Spinal cord (tissue), 10 donors: Measurements from ENCODE around the gene KRTAP1-3. TPM values are rescaled to one million over a fixed set of nuclear protein-coding genes. Genes with fewer than 3 reads are reported as not detected.

Experiments used
- DNase-seq, 6 donors: peaks; one replicate each; pipeline versions ENCODE4 v3.0.0 to v3.0.0-alpha.2; 2013 to 2015; ENCODE audit warnings: low spot score in 6 of 6, low read depth in 4 of 6
- H3K27ac ChIP-seq: one replicate; pipeline ENCODE4 v1.5.1; 2013; ENCODE audit warnings: low read depth, low read length, control low read depth
- H3K27me3 ChIP-seq: one replicate; pipeline ENCODE4 v1.6.1; 2013; ENCODE audit warnings: low read length; ENCODE audit not compliant: control insufficient read depth, insufficient read depth
- H3K36me3 ChIP-seq: one replicate; pipeline ENCODE4 v1.6.1; 2013; ENCODE audit warnings: low read length; ENCODE audit not compliant: control insufficient read depth, insufficient read depth
- H3K4me1 ChIP-seq: one replicate; pipeline ENCODE4 v1.6.1; 2013; ENCODE audit warnings: low read length; ENCODE audit not compliant: control insufficient read depth, insufficient read depth
- H3K4me3 ChIP-seq: one replicate; pipeline ENCODE4 v1.5.1; 2013; ENCODE audit warnings: low read depth, low read length, control low read depth
- H3K9me3 ChIP-seq: one replicate; pipeline ENCODE4 v1.6.1; 2013; ENCODE audit warnings: low read length; ENCODE audit not compliant: control insufficient read depth, insufficient read depth
- WGBS: methylation state at CpG from one replicate; pipeline ENCODE4 v1.1.5; 2013; ENCODE audit warnings: missing lambda C conversion rate; ENCODE audit not compliant: insufficient coverage; 5-methylcytosine and 5-hydroxymethylcytosine counted together
- polyA plus RNA-seq, 2 donors: library from polyadenylated mRNA; unstranded; fragments of 120-200 nt; gene quantifications; one replicate each; pipeline ENCODE4 v1.2.1, GENCODE V29; 2013; ENCODE audit not compliant: insufficient read length in 2 of 2
- total RNA-seq, 2 donors: library from RNA; depleted of rRNA in 1 of 2; stranded (reverse); fragments of 120-200 nt in 1 of 2; fragments of >200 nt in 1 of 2; gene quantifications; one replicate each; pipeline versions ENCODE4 v1.2.3 to v1.2.4, GENCODE V29; 2013 to 2014
- donor health status: healthy.

KRTAP1-3 gene
- total and polyA plus RNA-seq, 4 donors = not detected

DNA sequence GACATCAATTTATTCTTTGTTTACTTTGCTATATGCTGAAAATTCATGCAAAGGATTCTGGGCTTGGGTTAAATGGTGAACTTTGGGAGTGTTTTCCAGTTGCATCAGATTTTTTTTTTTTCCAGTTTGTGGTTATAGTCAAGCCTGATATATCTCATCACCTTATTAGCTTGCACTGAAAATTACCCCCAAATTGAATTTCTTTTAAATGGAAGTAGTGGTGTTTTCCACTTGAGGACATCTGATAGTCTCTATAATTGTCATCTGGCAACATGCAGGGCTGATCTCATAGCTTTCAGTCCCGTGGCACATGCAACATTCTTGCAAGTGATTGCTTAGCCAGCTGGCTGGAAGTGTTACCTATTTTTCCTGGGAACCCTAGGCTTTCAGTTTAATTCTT, 21.1 kb downstream of the KRTAP1-3 start:
- peak in 2 of 6 donors; percentile 20 to 77 for DNase-seq
- WGBS = no CpG with 5 or more reads among the region's 1 CpG
- Histone ChIP-seq H3K36me3 (no peaks in the 10 kb centered on the region), H3K4me3 (no peak overlapping the region), H3K4me1 (no peaks in the 10 kb centered on the region), H3K27ac (no peak overlapping the region), H3K9me3 (no peaks in the 10 kb centered on the region), H3K27me3 (no peaks in the 10 kb centered on the region)

DNA sequence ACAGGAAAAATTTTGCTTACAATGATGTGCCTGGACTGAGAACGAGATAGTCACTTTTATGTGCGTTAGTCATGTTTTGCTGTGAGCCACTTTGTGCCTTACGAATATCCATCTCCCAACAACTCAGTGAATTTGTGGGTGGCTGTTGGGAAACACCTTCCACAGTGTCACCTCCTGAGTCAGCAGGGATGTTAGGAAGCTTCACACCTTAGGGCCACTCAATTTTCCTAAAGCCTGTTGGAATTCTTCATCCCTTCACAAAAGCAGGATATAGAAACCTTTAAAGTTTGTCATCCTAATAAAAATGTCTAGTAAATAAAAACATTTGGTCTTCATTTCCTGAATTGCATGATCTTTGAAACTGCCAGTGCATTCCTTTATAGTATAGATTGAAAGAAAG, 21.5 kb downstream of the KRTAP1-3 start:
- Histone ChIP-seq H3K27ac (no peak overlapping the region), H3K4me1 (no peaks in the 10 kb centered on the region), H3K36me3 (no peaks in the 10 kb centered on the region), H3K4me3 (no peak overlapping the region), H3K27me3 (no peaks in the 10 kb centered on the region), H3K9me3 (no peaks in the 10 kb centered on the region)
- WGBS = no CpG with 5 or more reads among the region's 3 CpGs
- no peak for DNase-seq

DNA sequence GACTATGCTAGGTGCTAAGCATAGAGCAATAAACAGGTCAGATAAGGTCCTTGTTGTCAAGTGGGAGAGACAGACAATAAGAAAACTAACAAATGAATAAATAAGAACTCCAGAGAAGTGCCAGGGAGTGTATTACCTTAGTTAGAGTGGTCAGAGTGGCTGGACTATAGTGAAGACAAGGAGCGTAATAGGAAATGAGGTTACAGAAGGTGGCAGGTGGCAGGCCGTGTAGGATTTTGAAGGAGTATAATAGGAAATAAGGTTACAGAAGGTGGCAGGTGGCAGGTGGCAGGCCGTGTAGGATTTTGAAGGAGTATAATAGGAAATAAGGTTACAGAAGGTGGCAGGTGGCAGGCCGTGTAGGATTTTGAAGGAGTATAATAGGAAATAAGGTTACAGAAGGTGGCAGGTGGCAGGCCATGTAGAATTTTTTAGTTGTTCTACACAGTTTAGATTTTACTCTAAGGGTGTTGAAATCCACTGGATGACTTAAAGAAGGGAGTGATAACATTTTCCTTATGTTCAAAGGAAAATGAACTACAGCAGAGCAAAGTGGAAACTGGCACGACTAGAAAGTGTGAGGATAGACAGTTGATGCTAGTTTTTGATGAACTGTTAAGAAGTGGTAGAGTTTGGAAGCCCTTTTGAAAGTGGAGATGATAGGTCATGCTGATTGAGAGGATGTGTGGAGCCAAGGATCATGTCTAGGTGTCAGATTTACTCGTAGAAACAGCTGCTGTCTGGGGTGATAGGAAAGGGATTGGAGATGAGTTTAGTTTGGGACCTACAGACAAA, 22.2 kb downstream of the KRTAP1-3 start:
- 84% methylated on average over 6 of the region's 6 CpGs for WGBS
- Histone ChIP-seq H3K9me3 (no peaks in the 10 kb centered on the region), H3K27me3 (no peaks in the 10 kb centered on the region), H3K27ac (no peak overlapping the region), H3K4me3 (no peak overlapping the region), H3K4me1 (no peaks in the 10 kb centered on the region), H3K36me3 (no peaks in the 10 kb centered on the region)
- peak in 1 of 6 donors; percentile 56 for DNase-seq

DNA sequence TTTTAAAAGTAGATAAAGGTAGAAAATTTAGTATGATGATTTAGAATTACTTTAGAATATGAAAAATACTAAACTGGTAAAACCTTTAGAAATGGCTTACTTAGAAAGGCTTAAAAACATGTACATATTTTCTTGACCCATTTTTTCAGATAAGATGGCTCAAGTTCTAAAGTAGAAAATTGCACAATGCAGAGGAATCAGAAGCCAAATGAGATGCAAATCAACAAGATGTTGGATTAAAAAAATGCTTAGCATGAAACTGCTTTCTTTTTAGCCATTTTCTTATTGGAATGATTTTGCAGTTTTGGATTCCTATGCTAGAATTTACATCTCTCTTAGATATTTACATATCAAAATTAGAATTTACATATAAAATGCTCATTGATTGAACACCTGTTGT, 24.2 kb downstream of the KRTAP1-3 start:
- DNase-seq = peak in 1 of 6 donors; percentile 56
- no peak overlapping the region for H3K27ac ChIP-seq

DNA sequence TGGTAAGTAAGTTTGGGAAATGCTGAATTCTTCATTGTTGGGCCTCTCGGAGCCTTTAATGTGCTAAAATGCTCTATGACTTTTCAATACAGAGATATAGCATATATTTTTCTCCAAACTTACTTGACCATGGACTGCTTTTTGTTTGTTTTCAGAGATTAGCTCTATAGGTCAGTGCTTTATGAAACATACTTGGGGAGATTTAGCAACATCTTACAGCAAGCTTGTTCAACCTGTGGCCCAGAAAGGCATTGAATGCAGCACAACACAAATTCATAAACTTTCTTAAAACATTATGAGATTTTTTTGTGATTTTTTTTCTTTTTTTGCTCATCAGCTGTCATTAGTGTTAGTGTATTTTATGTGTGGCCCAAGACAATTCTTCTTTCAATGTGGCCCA, 24.7 kb downstream of the KRTAP1-3 start:
- H3K27ac ChIP-seq = no peak overlapping the region
- DNase-seq = no peak
- no peaks in the 10 kb centered on the region for H3K27me3 ChIP-seq
- no peak overlapping the region for H3K4me3 ChIP-seq
- no peaks in the 10 kb centered on the region for H3K4me1 ChIP-seq
- no peaks in the 10 kb centered on the region for H3K9me3 ChIP-seq
- no CpG with 5 or more reads among the region's 1 CpG for WGBS
- H3K36me3 ChIP-seq = no peaks in the 10 kb centered on the region

More for the DNA sequence above, 24.2 kb downstream of the KRTAP1-3 start:
- Histone ChIP-seq H3K36me3 (no peaks in the 10 kb centered on the region), H3K4me3 (no peak overlapping the region), H3K9me3 (no peaks in the 10 kb centered on the region), H3K27me3 (no peaks in the 10 kb centered on the region), H3K4me1 (no peaks in the 10 kb centered on the region)

DNA sequence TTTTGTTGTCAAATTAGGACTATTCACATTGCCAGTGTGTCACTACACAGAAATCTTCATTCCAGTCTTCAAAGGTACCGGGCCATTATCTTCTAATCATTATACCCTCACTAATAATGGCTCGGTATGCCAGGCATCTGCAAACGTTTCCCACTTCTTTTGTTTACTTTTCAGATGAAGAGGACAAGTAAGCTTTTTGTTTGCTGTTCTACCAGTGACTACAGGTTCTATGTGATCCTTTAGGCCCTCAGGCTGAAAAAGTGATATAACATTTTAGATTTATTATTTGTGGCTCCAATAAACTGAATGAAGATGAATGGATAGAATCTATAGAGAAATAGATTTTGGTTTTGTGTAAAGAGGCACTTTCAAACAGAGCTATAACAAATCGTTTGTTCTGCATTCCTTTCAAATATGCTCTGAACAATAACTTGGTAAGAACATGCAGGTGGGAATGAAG, 25.3 kb downstream of the KRTAP1-3 start:
- Histone ChIP-seq H3K9me3 (no peaks in the 10 kb centered on the region), H3K36me3 (no peaks in the 10 kb centered on the region), H3K27ac (no peak overlapping the region), H3K27me3 (no peaks in the 10 kb centered on the region), H3K4me3 (no peak overlapping the region), H3K4me1 (no peaks in the 10 kb centered on the region)
- no peak for DNase-seq
- WGBS = 80% methylated on average over 1 of the region's 4 CpGs

DNA sequence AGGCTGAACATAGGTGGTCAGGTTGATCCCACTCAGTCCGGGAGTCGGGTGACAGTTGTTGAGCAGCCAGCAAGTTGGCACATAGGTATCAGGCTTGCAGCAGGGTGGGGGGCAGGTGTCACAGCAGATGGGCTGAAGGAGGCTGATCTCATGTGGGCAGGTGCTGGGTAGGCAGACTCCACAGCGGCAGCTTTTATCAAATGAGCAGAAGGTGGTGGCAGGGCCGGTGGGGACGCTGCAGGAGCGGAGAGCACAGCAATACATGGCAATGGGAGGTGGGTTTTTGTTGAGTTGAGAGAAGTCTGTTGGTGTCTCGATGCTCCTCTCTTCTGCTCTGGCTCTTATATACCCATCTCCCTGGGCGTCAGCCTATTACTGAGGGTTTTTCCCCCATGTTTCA, 25.9 kb downstream of the KRTAP1-3 start, which contains the start of gene KRTAP3-1:
Gene KRTAP3-1 (minus strand): TSS at position 318 of the 400 bp plus-strand sequence. CDS start 54 bp downstream, at position 264.
- DNase-seq = no peak
- no peaks in the 10 kb centered on the region for H3K36me3 ChIP-seq
- H3K27ac ChIP-seq = no peak within 1 kb of the TSS
- H3K4me3 ChIP-seq = no peak within 1 kb of the TSS
- H3K27me3 ChIP-seq = no peaks in the 10 kb centered on the region
- H3K9me3 ChIP-seq = no peaks in the 10 kb centered on the region
- WGBS = 81% methylated on average over 6 of the region's 8 CpGs
- H3K4me1 ChIP-seq = no peaks in the 10 kb centered on the region

DNA sequence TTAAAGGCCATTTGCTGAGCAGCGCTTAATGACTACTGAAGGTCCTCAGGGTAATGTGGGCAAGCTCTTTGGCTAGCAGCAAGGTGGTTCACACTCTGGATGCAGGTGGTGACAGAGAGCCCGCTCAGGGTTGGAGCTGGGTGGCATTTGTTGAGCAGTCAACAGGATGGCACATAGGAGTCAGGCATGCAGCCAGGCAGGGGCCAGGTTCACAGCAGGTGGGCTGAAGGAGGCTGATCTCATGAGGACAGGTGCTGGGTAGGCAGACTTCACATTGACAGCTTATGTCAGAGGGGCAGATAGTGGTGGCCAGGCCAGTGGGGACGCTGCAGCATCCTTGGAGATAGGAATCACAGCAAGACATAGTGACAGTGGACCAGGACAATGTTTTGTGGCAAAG, 30.3 kb downstream of the KRTAP1-3 start:
- Histone ChIP-seq H3K36me3 (no peaks in the 10 kb centered on the region), H3K4me1 (no peaks in the 10 kb centered on the region), H3K4me3 (no peak overlapping the region), H3K27ac (no peak overlapping the region), H3K9me3 (no peaks in the 10 kb centered on the region), H3K27me3 (no peaks in the 10 kb centered on the region)
- 88% methylated on average over 3 of the region's 3 CpGs for WGBS
- no peak for DNase-seq

DNA sequence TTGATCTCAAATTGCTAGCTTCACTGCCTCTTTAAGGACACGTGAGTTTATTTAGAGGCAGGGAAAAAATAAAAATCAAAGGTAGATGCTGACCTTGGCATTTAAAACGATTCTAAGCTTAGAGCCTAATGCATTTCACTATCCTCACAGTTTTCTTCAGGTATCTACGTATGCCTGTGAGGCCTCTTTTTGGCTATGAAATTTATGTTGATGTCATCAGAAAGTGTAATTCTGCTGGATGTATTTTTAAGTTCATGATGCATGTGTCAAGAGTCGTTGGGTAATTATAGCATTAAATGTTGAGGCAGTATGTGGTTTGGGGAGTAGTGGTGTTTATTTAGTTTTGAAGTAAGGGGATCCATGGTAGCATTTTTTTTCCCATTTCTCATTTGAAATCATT, 30.7 kb downstream of the KRTAP1-3 start:
- WGBS = 100% methylated on average over 3 of the region's 4 CpGs
- no peaks in the 10 kb centered on the region for H3K36me3 ChIP-seq
- no peaks in the 10 kb centered on the region for H3K9me3 ChIP-seq
- DNase-seq = no peak
- no peaks in the 10 kb centered on the region for H3K27me3 ChIP-seq
- H3K4me3 ChIP-seq = no peak overlapping the region
- H3K27ac ChIP-seq = no peak overlapping the region
- H3K4me1 ChIP-seq = no peaks in the 10 kb centered on the region

DNA sequence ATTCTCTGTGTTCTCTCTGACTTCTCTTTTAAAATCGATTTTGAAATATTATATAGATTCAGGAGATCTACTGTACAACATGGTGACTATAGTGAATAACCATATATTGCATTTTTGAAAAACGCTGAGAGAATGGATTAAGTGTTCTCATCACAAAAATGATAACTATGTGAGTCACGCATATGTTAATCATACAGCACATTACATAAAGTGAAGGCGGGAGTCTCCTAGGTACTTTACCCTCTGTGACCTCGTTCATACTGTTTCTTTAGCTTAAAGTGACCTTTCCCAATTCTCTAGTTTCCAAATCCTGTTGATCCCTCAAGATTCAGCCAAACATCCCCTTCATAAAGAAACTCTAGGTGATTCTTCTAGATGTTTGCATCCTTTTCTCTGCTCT, 31.9 kb downstream of the KRTAP1-3 start:
- no peak overlapping the region for H3K27ac ChIP-seq
- H3K4me1 ChIP-seq = no peaks in the 10 kb centered on the region
- H3K4me3 ChIP-seq = no peak overlapping the region
- no peaks in the 10 kb centered on the region for H3K36me3 ChIP-seq
- DNase-seq = no peak
- no peaks in the 10 kb centered on the region for H3K27me3 ChIP-seq
- no peaks in the 10 kb centered on the region for H3K9me3 ChIP-seq
- 64% methylated on average over 3 of the region's 5 CpGs for WGBS
